ENCODE results near the gene MNX1. TPM values are rescaled to one million over a fixed set of nuclear protein-coding genes. Genes with fewer than 3 reads are reported as not detected.

MNX1 gene
- total RNA-seq, 1 experiment from 2014 or later, result 0.28 TPM

GRCh38 chr7:157021871-157022680 lies 11.6 kb upstream of the MNX1 start:
- Histone ChIP-seq H4K20me1 (ENCODE audit: insufficient read depth) (no peaks in the 10 kb centered on the region), H3K27me3 (ENCODE audit: insufficient read depth, low read depth) (peaks cover 45% of the 10 kb centered on the region), H3K79me2 (ENCODE audit: low read depth) (no peaks in the 10 kb centered on the region), H3K9me2 (ENCODE audit: insufficient read depth) (no peaks in the 10 kb centered on the region), H3K4me1 (replicated peaks; ENCODE audit: insufficient read depth) (no peaks in the 10 kb centered on the region; the same call in 1 of the 2 replicates), H3K27ac (no peak overlapping the region), H2AFZ (no peak overlapping the region), H3K9me3 (ENCODE audit: insufficient read depth, low read depth) (no peaks in the 10 kb centered on the region), H3K4me3 (no peak overlapping the region), H3K4me2 (no peak overlapping the region), H3F3A (ENCODE audit: insufficient read depth, low read depth) (peaks cover under 1% of the 10 kb centered on the region; the same call in 1 of the 2 replicates), H3K36me3 (ENCODE audit: low read depth) (no peaks in the 10 kb centered on the region)
- no peak for TF ChIP-seq EZH2 (IDR thresholded peaks at IDR 0.05; ENCODE audit: low read depth)
- TF ChIP-seq CTCF (conservative IDR thresholded peaks at IDR 0.05), result no peak
- intact Hi-C loops (cut with micrococcal nuclease; ENCODE audit: unreplicated experiment), result no loop called here
- DNase-seq, result no peak
- CTCF ChIA-PET, result no interaction called here
- POLR2A ChIA-PET (ENCODE audit: unreplicated experiment), result interaction anchor here (0.6 kb wide), 1 partner anchor 23 kb away, joined by 3 read pairs; no protein-coding TSS in a partner anchor
- BruUV-seq (replicated peaks), result no TSS peak

- ChIA-PET CTCF (no interaction called here), POLR2A (ENCODE audit: unreplicated experiment) (no interaction called here)
- H2AFZ ChIP-seq, result no peak overlapping the region
- no peaks in the 10 kb centered on the region for H4K20me1 ChIP-seq (ENCODE audit: insufficient read depth)
- no peak overlapping the region for H3K4me3 ChIP-seq
- no peaks in the 10 kb centered on the region for H3K9me3 ChIP-seq (ENCODE audit: insufficient read depth, low read depth)
- DNase-seq, result no peak
- H3K27me3 ChIP-seq (ENCODE audit: insufficient read depth, low read depth), result peaks cover 45% of the 10 kb centered on the region
- BruUV-seq (replicated peaks), result no TSS peak
- H3K4me2 ChIP-seq, result no peak overlapping the region
- H3K9me2 ChIP-seq (ENCODE audit: insufficient read depth), result no peaks in the 10 kb centered on the region
- no peaks in the 10 kb centered on the region for H3K36me3 ChIP-seq (ENCODE audit: low read depth)
- intact Hi-C loops (cut with micrococcal nuclease; ENCODE audit: unreplicated experiment), result no loop called here
- H3K79me2 ChIP-seq (ENCODE audit: low read depth), result no peaks in the 10 kb centered on the region
- TF ChIP-seq EZH2 (IDR thresholded peaks at IDR 0.05; ENCODE audit: low read depth) (no peak), CTCF (conservative IDR thresholded peaks at IDR 0.05) (no peak)
- no peaks in the 10 kb centered on the region for H3K4me1 ChIP-seq (replicated peaks; ENCODE audit: insufficient read depth)
- H3K27ac ChIP-seq, result no peak overlapping the region
- H3F3A ChIP-seq (ENCODE audit: insufficient read depth, low read depth), result no peaks in the 10 kb centered on the region
These were observed 10.8 kb upstream of the MNX1 start for GRCh38 chr7:157021071-157021870.

- intact Hi-C loops (cut with micrococcal nuclease; ENCODE audit: unreplicated experiment), result no loop called here
- Histone ChIP-seq H4K20me1 (ENCODE audit: insufficient read depth) (no peaks in the 10 kb centered on the region), H3K9me2 (ENCODE audit: insufficient read depth) (no peaks in the 10 kb centered on the region), H3K4me1 (replicated peaks; ENCODE audit: insufficient read depth) (no peaks in the 10 kb centered on the region), H3K9me3 (ENCODE audit: insufficient read depth, low read depth) (no peaks in the 10 kb centered on the region), H3K4me3 (no peak overlapping the region), H3K4me2 (no peak overlapping the region), H2AFZ (no peak overlapping the region), H3K27me3 (ENCODE audit: insufficient read depth, low read depth) (peaks cover 45% of the 10 kb centered on the region), H3K79me2 (ENCODE audit: low read depth) (no peaks in the 10 kb centered on the region), H3K27ac (no peak overlapping the region), H3K36me3 (ENCODE audit: low read depth) (no peaks in the 10 kb centered on the region), H3F3A (ENCODE audit: insufficient read depth, low read depth) (no peaks in the 10 kb centered on the region)
- CTCF ChIA-PET, result no interaction called here
- POLR2A ChIA-PET (ENCODE audit: unreplicated experiment), result no interaction called here
- no peak for DNase-seq
- BruUV-seq (replicated peaks), result no TSS peak
- no peak for TF ChIP-seq CTCF (conservative IDR thresholded peaks at IDR 0.05)
- no peak for TF ChIP-seq EZH2 (IDR thresholded peaks at IDR 0.05; ENCODE audit: low read depth)
These were observed 10.1 kb upstream of the MNX1 start for GRCh38 chr7:157020514-157021070.
